ENCODE results near the gene SHISA7. TPM values are rescaled to one million over a fixed set of nuclear protein-coding genes. Genes with fewer than 3 reads are reported as not detected.

The SHISA7 gene
- total RNA-seq, 2 donors from 2014 or later = not detected

DNA sequence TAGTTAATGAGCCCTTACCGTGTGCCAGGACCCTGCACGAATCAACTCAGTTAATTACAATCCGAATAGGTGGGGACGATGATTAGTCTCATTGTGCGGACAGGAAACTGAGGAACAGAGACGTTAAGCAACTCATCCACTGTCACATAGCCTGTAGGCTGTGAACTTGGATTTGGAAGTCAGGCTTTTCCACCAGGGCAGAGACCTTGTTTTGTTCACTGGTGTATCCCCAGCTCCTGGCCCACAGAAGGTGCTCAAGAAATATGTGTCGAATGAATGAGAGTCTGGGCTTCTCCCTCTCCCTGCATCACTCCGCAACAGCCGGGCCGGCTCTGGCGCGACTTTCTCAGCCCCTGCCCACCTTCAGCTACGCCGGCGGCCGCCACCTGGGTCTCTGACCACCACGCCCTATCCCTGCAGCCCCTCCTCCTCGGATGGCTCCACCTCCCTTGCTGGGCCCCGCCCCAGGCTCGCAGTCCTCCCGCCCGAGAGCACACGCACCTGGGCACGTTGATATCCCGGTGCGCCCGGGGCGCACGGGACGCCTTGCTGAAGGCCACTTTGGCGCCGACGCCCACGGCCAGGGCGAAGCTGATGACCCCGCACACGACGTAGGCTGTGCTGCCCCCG is 1.3 kb downstream of the SHISA7 start:
- H3K36me3 ChIP-seq (ENCODE audit: control insufficient read depth, insufficient read depth, low read length) = no peaks in the 10 kb centered on the region
- DNase-seq = peak; percentile 89
- no peak overlapping the region for H3K4me3 ChIP-seq (ENCODE audit: low read length)
- no peak overlapping the region for H3K27ac Mint-ChIP-seq
- peaks cover 7% of the 10 kb centered on the region for H3K4me1 Mint-ChIP-seq
- 4 to 6% methylated on average over 17 to 38 of the region's 39 CpGs for WGBS, 2 experiments (ENCODE audit: insufficient coverage in 1 of 2, insufficient read length in 1 of 2)
- H3K4me1 ChIP-seq (ENCODE audit: control insufficient read depth, insufficient read depth, low read length) = no peaks in the 10 kb centered on the region
- no peaks in the 10 kb centered on the region for H3K36me3 Mint-ChIP-seq (ENCODE audit: low read depth)
- H3K9me3 ChIP-seq (ENCODE audit: control insufficient read depth, low read length) = no peaks in the 10 kb centered on the region
- TF ChIP-seq, protein P1, sequence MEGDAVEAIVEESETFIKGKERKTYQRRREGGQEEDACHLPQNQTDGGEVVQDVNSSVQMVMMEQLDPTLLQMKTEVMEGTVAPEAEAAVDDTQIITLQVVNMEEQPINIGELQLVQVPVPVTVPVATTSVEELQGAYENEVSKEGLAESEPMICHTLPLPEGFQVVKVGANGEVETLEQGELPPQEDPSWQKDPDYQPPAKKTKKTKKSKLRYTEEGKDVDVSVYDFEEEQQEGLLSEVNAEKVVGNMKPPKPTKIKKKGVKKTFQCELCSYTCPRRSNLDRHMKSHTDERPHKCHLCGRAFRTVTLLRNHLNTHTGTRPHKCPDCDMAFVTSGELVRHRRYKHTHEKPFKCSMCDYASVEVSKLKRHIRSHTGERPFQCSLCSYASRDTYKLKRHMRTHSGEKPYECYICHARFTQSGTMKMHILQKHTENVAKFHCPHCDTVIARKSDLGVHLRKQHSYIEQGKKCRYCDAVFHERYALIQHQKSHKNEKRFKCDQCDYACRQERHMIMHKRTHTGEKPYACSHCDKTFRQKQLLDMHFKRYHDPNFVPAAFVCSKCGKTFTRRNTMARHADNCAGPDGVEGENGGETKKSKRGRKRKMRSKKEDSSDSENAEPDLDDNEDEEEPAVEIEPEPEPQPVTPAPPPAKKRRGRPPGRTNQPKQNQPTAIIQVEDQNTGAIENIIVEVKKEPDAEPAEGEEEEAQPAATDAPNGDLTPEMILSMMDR (conservative IDR thresholded peaks at IDR 0.05) = no peak
- peaks cover 93% of the 10 kb centered on the region for H3K27me3 ChIP-seq (ENCODE audit: control insufficient read depth, insufficient read depth, low read length, poor library complexity, severe bottlenecking)
- H3K9me3 Mint-ChIP-seq = peaks cover 3% of the 10 kb centered on the region
- H3K27ac ChIP-seq (ENCODE audit: low read depth, low read length) = no peak overlapping the region
- peak overlapping the region; percentile 15 for H3K4me3 Mint-ChIP-seq
- peaks cover 52% of the 10 kb centered on the region for H3K27me3 Mint-ChIP-seq (ENCODE audit: insufficient read depth)
- no peak overlapping the region for H3K9ac ChIP-seq (ENCODE audit: extremely low read depth, low read length, poor library complexity, severe bottlenecking)

DNA sequence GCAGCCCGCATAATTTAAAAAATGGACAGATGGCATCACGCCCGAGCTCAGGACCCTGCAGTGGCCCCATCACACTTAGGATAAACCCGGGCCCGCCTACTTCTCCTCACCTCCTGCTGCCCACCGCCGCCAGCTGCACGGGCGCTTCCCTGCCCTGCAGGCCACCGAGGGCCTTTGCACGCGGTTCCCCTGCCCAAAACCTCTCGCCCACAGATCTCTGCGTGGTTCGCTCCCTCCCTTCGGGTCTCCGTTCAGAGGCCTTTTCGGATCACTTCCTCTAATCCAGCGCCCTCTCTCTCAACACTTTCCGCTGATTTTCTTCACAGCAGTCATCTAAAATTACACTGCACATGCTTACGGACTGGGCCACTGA is 1.8 kb downstream of the SHISA7 start:
- WGBS, 2 experiments (ENCODE audit: insufficient coverage in 1 of 2, insufficient read length in 1 of 2) = 8 to 14% methylated on average over 18 to 21 of the region's 21 CpGs

DNA sequence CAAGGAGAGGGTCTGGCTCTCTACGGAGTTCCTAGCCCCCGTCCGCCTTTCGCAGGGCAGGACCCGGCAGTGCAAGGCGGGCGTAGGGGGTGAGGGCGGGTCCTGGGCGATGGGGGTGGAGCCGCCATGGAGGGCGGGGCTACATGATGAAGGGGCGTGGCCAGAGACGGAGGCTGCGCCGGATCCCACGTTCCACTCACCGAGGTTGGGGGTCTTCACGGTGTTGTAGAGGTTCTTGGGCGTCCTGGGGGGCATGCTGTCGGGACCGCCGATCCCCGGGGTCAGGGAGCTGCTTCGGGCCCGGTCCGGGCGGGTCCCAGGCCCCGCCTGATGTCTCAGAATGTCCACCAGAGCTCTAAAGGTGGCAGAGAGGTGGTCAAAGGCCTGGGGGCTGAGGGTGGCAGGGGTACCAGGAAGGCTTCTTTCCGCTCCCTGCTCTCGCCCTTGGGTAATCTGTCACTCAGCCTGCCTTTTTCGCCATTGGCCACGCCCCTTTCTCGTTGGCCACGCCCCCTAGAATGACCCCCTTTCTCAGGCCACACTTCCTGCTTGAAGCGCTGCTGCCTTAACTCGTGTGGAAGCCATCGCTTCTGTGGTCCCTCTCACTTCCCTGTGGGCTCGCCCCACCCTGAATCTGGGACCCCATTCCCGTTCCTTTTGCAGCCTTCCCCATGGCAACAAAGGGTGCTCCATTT is 2.5 kb downstream of the SHISA7 start:
- no peak overlapping the region for H3K9ac ChIP-seq (ENCODE audit: extremely low read depth, low read length, poor library complexity, severe bottlenecking)
- TF ChIP-seq, protein P1 (conservative IDR thresholded peaks at IDR 0.05) = no peak
- H3K36me3 Mint-ChIP-seq (ENCODE audit: low read depth) = no peaks in the 10 kb centered on the region
- H3K27ac Mint-ChIP-seq = no peak overlapping the region
- H3K4me3 ChIP-seq (ENCODE audit: low read length) = no peak overlapping the region
- H3K36me3 ChIP-seq (ENCODE audit: control insufficient read depth, insufficient read depth, low read length) = no peaks in the 10 kb centered on the region
- H3K27me3 ChIP-seq (ENCODE audit: control insufficient read depth, insufficient read depth, low read length, poor library complexity, severe bottlenecking) = peaks cover 81% of the 10 kb centered on the region
- H3K4me1 ChIP-seq (ENCODE audit: control insufficient read depth, insufficient read depth, low read length) = no peaks in the 10 kb centered on the region
- no peak overlapping the region for H3K27ac ChIP-seq (ENCODE audit: low read depth, low read length)
- no peak overlapping the region for H3K4me3 Mint-ChIP-seq
- peaks cover 7% of the 10 kb centered on the region for H3K4me1 Mint-ChIP-seq
- peak; percentile 91 for DNase-seq
- H3K9me3 ChIP-seq (ENCODE audit: control insufficient read depth, low read length) = no peaks in the 10 kb centered on the region
- peaks cover 55% of the 10 kb centered on the region for H3K27me3 Mint-ChIP-seq (ENCODE audit: insufficient read depth)
- WGBS, 2 experiments (ENCODE audit: insufficient coverage in 1 of 2, insufficient read length in 1 of 2) = 17 to 18% methylated on average over 12 to 39 of the region's 39 CpGs
- H3K9me3 Mint-ChIP-seq = peaks cover 3% of the 10 kb centered on the region

More for the DNA sequence above, 1.8 kb downstream of the SHISA7 start:
- H3K9me3 ChIP-seq (ENCODE audit: control insufficient read depth, low read length) = no peaks in the 10 kb centered on the region
- H3K36me3 ChIP-seq (ENCODE audit: control insufficient read depth, insufficient read depth, low read length) = no peaks in the 10 kb centered on the region
- DNase-seq = no peak
- H3K4me1 ChIP-seq (ENCODE audit: control insufficient read depth, insufficient read depth, low read length) = no peaks in the 10 kb centered on the region
- no peaks in the 10 kb centered on the region for H3K36me3 Mint-ChIP-seq (ENCODE audit: low read depth)
- peaks cover 88% of the 10 kb centered on the region for H3K27me3 ChIP-seq (ENCODE audit: control insufficient read depth, insufficient read depth, low read length, poor library complexity, severe bottlenecking)
- H3K9me3 Mint-ChIP-seq = peaks cover 3% of the 10 kb centered on the region
- TF ChIP-seq, protein P1 (conservative IDR thresholded peaks at IDR 0.05) = no peak
- H3K9ac ChIP-seq (ENCODE audit: extremely low read depth, low read length, poor library complexity, severe bottlenecking) = no peak overlapping the region
- no peak overlapping the region for H3K27ac ChIP-seq (ENCODE audit: low read depth, low read length)
- H3K4me1 Mint-ChIP-seq = peaks cover 7% of the 10 kb centered on the region
- H3K4me3 ChIP-seq (ENCODE audit: low read length) = no peak overlapping the region
- H3K4me3 Mint-ChIP-seq = no peak overlapping the region
- H3K27ac Mint-ChIP-seq = no peak overlapping the region
- peaks cover 55% of the 10 kb centered on the region for H3K27me3 Mint-ChIP-seq (ENCODE audit: insufficient read depth)

Measured in endodermal cell (in vitro differentiated cells).